ENCODE results near the gene TPM1. TPM values are rescaled to one million over a fixed set of nuclear protein-coding genes. Genes with fewer than 3 reads are reported as not detected.

Gene TPM1
- total RNA-seq, 2 donors from 2014 or later: 245 to 363 TPM

DNA sequence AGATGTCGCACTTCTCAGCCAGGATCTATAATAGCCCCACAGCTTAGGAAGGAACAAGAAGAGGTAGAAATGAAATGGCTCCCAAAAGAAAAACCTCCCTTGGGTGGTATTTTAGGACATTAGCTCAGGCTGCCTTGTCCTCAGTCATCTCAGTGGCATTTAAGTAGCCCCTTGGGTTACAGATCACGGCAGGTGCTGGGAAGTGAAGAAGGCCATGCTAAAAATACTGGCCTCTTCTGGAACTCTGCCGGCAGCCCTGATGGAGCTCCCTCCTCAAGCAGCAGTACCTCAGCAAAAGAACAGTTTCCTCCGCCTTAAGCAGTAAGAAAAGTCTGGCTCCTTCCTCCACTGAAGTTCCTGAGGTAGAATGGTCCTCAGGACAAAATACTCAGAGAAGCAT lies 7.3 kb upstream of the TPM1 start:
- WGBS, 2 experiments (ENCODE audit: insufficient coverage in 1 of 2, insufficient read length in 1 of 2): 91 to 97% methylated on average over 3 to 4 of the region's 4 CpGs
- H3K27me3 ChIP-seq (ENCODE audit: control insufficient read depth, insufficient read depth, low read length, poor library complexity, severe bottlenecking): no peaks in the 10 kb centered on the region
- TF ChIP-seq, protein P1, sequence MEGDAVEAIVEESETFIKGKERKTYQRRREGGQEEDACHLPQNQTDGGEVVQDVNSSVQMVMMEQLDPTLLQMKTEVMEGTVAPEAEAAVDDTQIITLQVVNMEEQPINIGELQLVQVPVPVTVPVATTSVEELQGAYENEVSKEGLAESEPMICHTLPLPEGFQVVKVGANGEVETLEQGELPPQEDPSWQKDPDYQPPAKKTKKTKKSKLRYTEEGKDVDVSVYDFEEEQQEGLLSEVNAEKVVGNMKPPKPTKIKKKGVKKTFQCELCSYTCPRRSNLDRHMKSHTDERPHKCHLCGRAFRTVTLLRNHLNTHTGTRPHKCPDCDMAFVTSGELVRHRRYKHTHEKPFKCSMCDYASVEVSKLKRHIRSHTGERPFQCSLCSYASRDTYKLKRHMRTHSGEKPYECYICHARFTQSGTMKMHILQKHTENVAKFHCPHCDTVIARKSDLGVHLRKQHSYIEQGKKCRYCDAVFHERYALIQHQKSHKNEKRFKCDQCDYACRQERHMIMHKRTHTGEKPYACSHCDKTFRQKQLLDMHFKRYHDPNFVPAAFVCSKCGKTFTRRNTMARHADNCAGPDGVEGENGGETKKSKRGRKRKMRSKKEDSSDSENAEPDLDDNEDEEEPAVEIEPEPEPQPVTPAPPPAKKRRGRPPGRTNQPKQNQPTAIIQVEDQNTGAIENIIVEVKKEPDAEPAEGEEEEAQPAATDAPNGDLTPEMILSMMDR (conservative IDR thresholded peaks at IDR 0.05): no peak
- DNase-seq: no peak
- H3K27ac ChIP-seq (ENCODE audit: low read depth, low read length): no peak overlapping the region
- Mint-ChIP-seq H3K4me1 (peaks cover 4% of the 10 kb centered on the region), H3K4me3 (no peak overlapping the region), H3K27ac (no peak overlapping the region), H3K36me3 (ENCODE audit: low read depth) (no peaks in the 10 kb centered on the region), H3K9me3 (no peaks in the 10 kb centered on the region), H3K27me3 (ENCODE audit: insufficient read depth) (peaks cover 11% of the 10 kb centered on the region)
- no peak overlapping the region for H3K9ac ChIP-seq (ENCODE audit: extremely low read depth, low read length, poor library complexity, severe bottlenecking)
- H3K36me3 ChIP-seq (ENCODE audit: control insufficient read depth, insufficient read depth, low read length): no peaks in the 10 kb centered on the region
- H3K4me3 ChIP-seq (ENCODE audit: low read length): no peak overlapping the region
- no peaks in the 10 kb centered on the region for H3K9me3 ChIP-seq (ENCODE audit: control insufficient read depth, low read length)
- no peaks in the 10 kb centered on the region for H3K4me1 ChIP-seq (ENCODE audit: control insufficient read depth, insufficient read depth, low read length)

DNA sequence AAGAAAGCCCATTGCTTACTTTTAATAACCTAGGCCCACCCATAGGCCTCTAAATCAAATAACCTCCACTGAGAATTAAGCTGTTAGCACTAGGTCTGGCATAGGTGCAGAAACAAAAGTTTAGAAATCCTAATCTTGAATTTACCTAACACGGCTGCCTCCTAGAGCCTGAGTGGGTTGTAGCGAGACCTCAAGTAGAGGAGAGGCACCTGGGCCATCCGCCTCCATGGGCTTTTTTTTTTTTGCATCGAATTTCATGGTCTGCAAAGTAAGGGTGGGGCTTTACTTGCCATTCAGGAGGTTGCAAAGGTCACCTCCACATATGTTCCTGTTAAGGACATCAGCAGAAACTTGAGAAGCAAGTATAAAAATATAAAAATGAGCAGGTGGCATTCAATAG lies 6.6 kb upstream of the TPM1 start:
- Histone ChIP-seq H3K27ac (ENCODE audit: low read depth, low read length) (no peak overlapping the region), H3K9ac (ENCODE audit: extremely low read depth, low read length, poor library complexity, severe bottlenecking) (no peak overlapping the region), H3K27me3 (ENCODE audit: control insufficient read depth, insufficient read depth, low read length, poor library complexity, severe bottlenecking) (no peaks in the 10 kb centered on the region), H3K4me1 (ENCODE audit: control insufficient read depth, insufficient read depth, low read length) (peaks cover 2% of the 10 kb centered on the region), H3K4me3 (ENCODE audit: low read length) (no peak overlapping the region), H3K9me3 (ENCODE audit: control insufficient read depth, low read length) (no peaks in the 10 kb centered on the region), H3K36me3 (ENCODE audit: control insufficient read depth, insufficient read depth, low read length) (no peaks in the 10 kb centered on the region)
- no peak overlapping the region for H3K27ac Mint-ChIP-seq
- H3K9me3 Mint-ChIP-seq: no peaks in the 10 kb centered on the region
- H3K4me3 Mint-ChIP-seq: no peak overlapping the region
- no peaks in the 10 kb centered on the region for H3K36me3 Mint-ChIP-seq (ENCODE audit: low read depth)
- DNase-seq: no peak
- peaks cover 17% of the 10 kb centered on the region for H3K27me3 Mint-ChIP-seq (ENCODE audit: insufficient read depth)
- WGBS, 2 experiments (ENCODE audit: insufficient coverage in 1 of 2, insufficient read length in 1 of 2): 67% methylated on average over 3 of the region's 4 CpGs; no CpG with 5 or more reads in 1 of the 2 experiments
- H3K4me1 Mint-ChIP-seq: peaks cover 3% of the 10 kb centered on the region
- TF ChIP-seq, protein P1 (conservative IDR thresholded peaks at IDR 0.05): peak; percentile 52

DNA sequence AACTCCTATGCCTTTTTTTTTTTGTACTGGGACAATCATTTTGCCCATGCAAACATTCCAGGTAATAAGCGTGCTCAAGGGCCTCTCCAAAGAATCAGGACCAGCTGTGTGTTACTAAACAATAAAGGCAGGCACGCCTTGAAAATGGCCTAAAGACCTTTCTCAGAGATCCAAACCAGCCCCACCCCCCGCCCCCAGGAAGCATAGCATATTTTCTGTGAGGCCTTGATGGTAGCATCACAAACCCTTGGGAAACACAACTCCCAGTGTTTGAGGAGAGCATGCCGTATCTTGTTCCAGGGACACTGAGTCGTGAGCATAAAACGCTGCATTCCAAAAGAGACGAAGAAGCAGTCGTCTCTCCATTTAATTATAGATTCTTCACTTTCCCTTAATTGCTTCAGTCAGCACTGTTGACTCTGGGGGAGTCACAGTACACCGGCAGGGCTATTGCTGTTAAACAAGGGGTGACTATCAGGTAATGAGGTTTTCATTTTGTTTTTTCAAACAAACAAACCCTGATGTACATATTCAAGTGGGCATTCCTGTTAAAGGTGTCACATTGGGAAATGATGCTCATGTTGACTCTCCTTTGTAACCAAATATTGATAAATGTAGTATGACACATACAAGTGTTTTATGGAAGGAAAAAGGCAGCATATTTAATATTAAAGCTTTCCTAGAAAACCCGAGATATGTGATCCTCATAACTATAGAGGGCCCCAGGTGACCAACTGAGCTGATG lies 4.4 kb upstream of the TPM1 start:
- no peak overlapping the region for H3K27ac Mint-ChIP-seq
- no peaks in the 10 kb centered on the region for H3K9me3 Mint-ChIP-seq
- no peak overlapping the region for H3K4me3 Mint-ChIP-seq
- H3K36me3 Mint-ChIP-seq (ENCODE audit: low read depth): no peaks in the 10 kb centered on the region
- no peak overlapping the region for H3K27ac ChIP-seq (ENCODE audit: low read depth, low read length)
- WGBS, 2 experiments (ENCODE audit: insufficient coverage in 1 of 2, insufficient read length in 1 of 2): 85 to 86% methylated on average over 5 to 10 of the region's 10 CpGs
- H3K9me3 ChIP-seq (ENCODE audit: control insufficient read depth, low read length): no peaks in the 10 kb centered on the region
- peaks cover 12% of the 10 kb centered on the region for H3K4me1 Mint-ChIP-seq
- H3K9ac ChIP-seq (ENCODE audit: extremely low read depth, low read length, poor library complexity, severe bottlenecking): no peak overlapping the region
- DNase-seq: no peak
- H3K27me3 Mint-ChIP-seq (ENCODE audit: insufficient read depth): peaks cover 27% of the 10 kb centered on the region
- no peak overlapping the region for H3K4me3 ChIP-seq (ENCODE audit: low read length)
- H3K36me3 ChIP-seq (ENCODE audit: control insufficient read depth, insufficient read depth, low read length): no peaks in the 10 kb centered on the region
- TF ChIP-seq, protein P1 (conservative IDR thresholded peaks at IDR 0.05): no peak
- peaks cover 4% of the 10 kb centered on the region for H3K27me3 ChIP-seq (ENCODE audit: control insufficient read depth, insufficient read depth, low read length, poor library complexity, severe bottlenecking)
- peaks cover 5% of the 10 kb centered on the region for H3K4me1 ChIP-seq (ENCODE audit: control insufficient read depth, insufficient read depth, low read length)
